Natural killer cell (primary cell): ENCODE data around the gene ADAP2. TPM values are rescaled to one million over a fixed set of nuclear protein-coding genes. Genes with fewer than 3 reads are reported as not detected.

Experiments
- ATAC-seq, 3 donors: fragments of 150-1000 bp in 2 of 3; fragments of 200-7000 bp in 1 of 3; cut with Tn5 transposase; 1 replicate in 1 of 3; 2 replicates in 2 of 3; pipeline ENCODE4 v1.10.0; 2021; ENCODE audit warnings: mild to moderate bottlenecking in 2 of 3, moderate library complexity in 2 of 3
- DNase-seq, 2 donors: peaks; one replicate each; pipeline versions ENCODE4 v3.0.0 to v3.0.0-alpha.2; 2013 to 2021; ENCODE audit warnings: mixed read lengths in 1 of 2
- H3K27ac ChIP-seq: one replicate; pipeline ENCODE4 v1.5.1; 2013; ENCODE audit warnings: mild to moderate bottlenecking, low read length
- H3K27me3 ChIP-seq: one replicate; pipeline ENCODE4 v1.6.1; 2013; ENCODE audit warnings: low read length; ENCODE audit not compliant: control insufficient read depth, insufficient read depth
- H3K36me3 ChIP-seq: one replicate; pipeline ENCODE4 v1.6.1; 2013; ENCODE audit warnings: low read length; ENCODE audit not compliant: control insufficient read depth, insufficient read depth
- H3K4me1 ChIP-seq: one replicate; pipeline ENCODE4 v1.6.1; 2013; ENCODE audit warnings: low read length; ENCODE audit not compliant: control insufficient read depth, insufficient read depth
- H3K4me3 ChIP-seq: one replicate; pipeline ENCODE4 v1.5.1; 2013; ENCODE audit warnings: low read length
- H3K9me3 ChIP-seq: one replicate; pipeline ENCODE4 v1.6.1; 2013; ENCODE audit warnings: low read length; ENCODE audit not compliant: control insufficient read depth, insufficient read depth
- H3K27ac Mint-ChIP-seq, 2 donors: one replicate each; pipeline ENCODE4 v1.8.0; 2022; ENCODE audit warnings: mild to moderate bottlenecking in 2 of 2, mixed read lengths in 2 of 2, moderate library complexity in 1 of 2
- H3K27me3 Mint-ChIP-seq, 2 donors: one replicate each; pipeline ENCODE4 v1.8.0; 2022; ENCODE audit warnings: low read depth in 2 of 2, mixed read lengths in 2 of 2
- H3K36me3 Mint-ChIP-seq: one replicate; pipeline ENCODE4 v1.8.0; 2022; ENCODE audit warnings: mixed read lengths
- H3K4me1 Mint-ChIP-seq, 2 donors: one replicate each; pipeline ENCODE4 v1.8.0; 2022; ENCODE audit warnings: mixed read lengths in 2 of 2
- H3K4me3 Mint-ChIP-seq: one replicate; pipeline ENCODE4 v1.8.0; 2022; ENCODE audit warnings: mild to moderate bottlenecking, moderate library complexity, mixed read lengths
- H3K9me3 Mint-ChIP-seq, 2 donors: one replicate each; pipeline ENCODE4 v1.8.0; 2022; ENCODE audit warnings: mixed read lengths in 2 of 2
- CTCF ChIP-seq: fragments of 200-600 bp; IDR thresholded peaks from one replicate; pipeline ENCODE4 v1.8.0; 2022; ENCODE audit warnings: antibody characterized with exemption
- WGBS: methylation state at CpG from one replicate; pipeline ENCODE4 v1.1.7; 2013; ENCODE audit warnings: missing lambda C conversion rate; ENCODE audit not compliant: insufficient coverage; 5-methylcytosine and 5-hydroxymethylcytosine counted together
- intact Hi-C: fragments of 100-400 bp; cut with micrococcal nuclease; formaldehyde crosslinking; loops from one replicate; pipeline ENCODE4 v1.14.2; 2022
- total RNA-seq, 4 donors: library from RNA; stranded (reverse); fragments of 120-200 nt in 1 of 4; gene quantifications; one replicate each; pipeline versions ENCODE4 v1.2.3 to v1.2.4, GENCODE V29; 2013 to 2022

Gene ADAP2
- total RNA-seq, 3 donors from 2014 or later (not counting 1 experiment from before 2014, with no cell fraction given) = 2.6 to 6.6 (median 2.9) TPM

DNA sequence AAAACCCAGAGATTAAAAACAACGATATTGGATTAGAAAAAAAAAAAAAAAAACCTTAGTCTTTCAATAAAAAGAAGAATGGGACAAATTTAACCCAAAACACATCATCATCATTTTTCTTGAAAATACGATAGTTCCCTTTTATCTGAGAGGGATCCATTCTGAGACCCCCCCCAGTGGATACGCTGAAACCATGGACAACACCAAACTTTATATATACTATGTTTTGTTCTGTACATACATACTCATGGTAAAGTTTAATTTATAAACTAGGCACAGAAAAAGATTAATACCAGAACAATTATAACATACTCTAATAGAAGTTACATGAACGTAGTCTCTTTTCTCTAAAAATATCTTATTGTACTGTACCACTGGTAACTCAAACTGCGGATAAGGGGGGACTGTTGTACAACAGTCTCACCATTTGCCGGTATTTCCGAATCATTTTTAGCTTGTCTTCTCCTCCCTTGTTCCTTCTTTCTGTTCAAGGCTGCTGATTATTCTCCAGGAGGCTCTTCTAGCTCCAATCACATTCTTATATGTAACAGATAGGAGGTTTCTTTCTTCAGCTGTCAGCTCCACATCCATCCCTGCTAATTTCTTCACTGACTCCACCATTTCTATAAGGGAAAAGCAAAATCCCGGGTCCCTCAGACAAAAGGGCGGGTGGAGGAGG, 86.1 kb downstream of the ADAP2 start:
- Histone ChIP-seq H3K36me3 (no peaks in the 10 kb centered on the region), H3K9me3 (no peaks in the 10 kb centered on the region), H3K4me1 (peaks cover 10% of the 10 kb centered on the region), H3K4me3 (peak overlapping the region; percentile 55), H3K27ac (peak overlapping the region; percentile 53), H3K27me3 (no peaks in the 10 kb centered on the region)
- H3K27me3 Mint-ChIP-seq = no peaks in the 10 kb centered on the region
- ATAC-seq (no peak), DNase-seq (no peak)
- peak overlapping the region; percentile 96 for H3K4me3 Mint-ChIP-seq
- H3K9me3 Mint-ChIP-seq = no peaks in the 10 kb centered on the region
- no peak for TF ChIP-seq CTCF
- no peaks in the 10 kb centered on the region for H3K36me3 Mint-ChIP-seq
- 62% methylated on average over 6 of the region's 9 CpGs for WGBS
- H3K27ac Mint-ChIP-seq = peak overlapping the region; percentile 86 to 93
- intact Hi-C loops = no loop called here
- peaks cover 22 to 39% of the 10 kb centered on the region in 2 donors for H3K4me1 Mint-ChIP-seq

- peak overlapping the region; percentile 96 for H3K4me3 Mint-ChIP-seq
- Histone ChIP-seq H3K36me3 (no peaks in the 10 kb centered on the region), H3K27me3 (no peaks in the 10 kb centered on the region), H3K4me1 (peaks cover 10% of the 10 kb centered on the region), H3K4me3 (peak overlapping the region; percentile 55), H3K27ac (peak overlapping the region; percentile 53), H3K9me3 (no peaks in the 10 kb centered on the region)
- intact Hi-C loops = no loop called here
- DNase-seq (peak; percentile 53 to 68), ATAC-seq (peak; percentile 79 to 84 (median 84))
- no peak for TF ChIP-seq CTCF
- H3K4me1 Mint-ChIP-seq = peaks cover 22 to 40% of the 10 kb centered on the region in 2 donors
- no peaks in the 10 kb centered on the region for H3K36me3 Mint-ChIP-seq
- peak overlapping the region; percentile 86 to 93 for H3K27ac Mint-ChIP-seq
- H3K27me3 Mint-ChIP-seq = no peaks in the 10 kb centered on the region
- under 1% methylated on average over 65 of the region's 65 CpGs for WGBS
- no peaks in the 10 kb centered on the region for H3K9me3 Mint-ChIP-seq
Measured at GRCh38 chr17:31008374-31009041, 86.8 kb downstream of the ADAP2 start.

Other genes with a start within 250 kb of the ADAP2 start
- gene CRLF3, start 97.3 kb upstream of the ADAP2 start, total RNA-seq = 10 to 100 TPM; 49.0 to 89.0 (median 62.2) TPM
- 1 to 10 TPM; 5.5 to 6.6 (median 5.6) TPM for gene ATAD5, start 90.0 kb upstream of the ADAP2 start, total RNA-seq
- gene TEFM, start 15.7 kb upstream of the ADAP2 start, total RNA-seq = 10 to 100 TPM in 2 of 3 donors, 1 to 10 TPM in 1; 6.3 to 12.9 (median 10.5) TPM
- 10 to 100 TPM in 2 of 3 donors, 1 to 10 TPM in 1; 8.8 to 13.5 (median 11.7) TPM for gene RNF135, start 49.1 kb downstream of the ADAP2 start, total RNA-seq
- 10 to 100 TPM; 30.3 to 40.7 (median 38.8) TPM for gene NF1, start 173.0 kb downstream of the ADAP2 start, total RNA-seq